Smooth muscle cell (in vitro differentiated cells): Measurements from ENCODE around the gene ZNF469. TPM values are rescaled to one million over a fixed set of nuclear protein-coding genes. Genes with fewer than 3 reads are reported as not detected.

Source experiments
- DNase-seq: peaks from one replicate; lab custom pipeline; 2025; ENCODE audit not compliant: unreplicated experiment; lab: John Stamatoyannopoulos, UW
- H2AFZ ChIP-seq: fragments of 200-600 bp; sonication (generic); 2 replicates; pipeline ENCODE4 v1.6.0; 2016; ENCODE audit warnings: antibody characterized with exemption, low read depth, mild to moderate bottlenecking
- H3F3A ChIP-seq: fragments of 200-600 bp; sonication (generic); 2 replicates; pipeline ENCODE4 v1.6.0; 2017; ENCODE audit warnings: antibody characterized with exemption, low read depth
- H3K27ac ChIP-seq: fragments of 200-600 bp; sonication (generic); 2 replicates; pipeline ENCODE4 v1.5.1; 2016; ENCODE audit warnings: low read depth, mild to moderate bottlenecking
- H3K27me3 ChIP-seq: fragments of 200-600 bp; sonication (generic); 2 replicates; pipeline ENCODE4 v1.6.1; 2016; ENCODE audit warnings: low read depth, mild to moderate bottlenecking
- H3K36me3 ChIP-seq: fragments of 200-600 bp; sonication (generic); 2 replicates; pipeline ENCODE4 v1.5.1; 2016; ENCODE audit warnings: low read depth
- H3K4me1 ChIP-seq: fragments of 200-600 bp; sonication (generic); 2 replicates; pipeline ENCODE4 v1.5.1; 2016; ENCODE audit warnings: low read depth
- H3K4me2 ChIP-seq: fragments of 200-600 bp; sonication (generic); 2 replicates; pipeline ENCODE4 v1.6.0; 2016; ENCODE audit warnings: mild to moderate bottlenecking
- H3K4me3 ChIP-seq: fragments of 200-600 bp; sonication (generic); 2 replicates; pipeline ENCODE4 v1.5.1; 2016; ENCODE audit warnings: mild to moderate bottlenecking
- H3K79me2 ChIP-seq: fragments of 200-600 bp; sonication (generic); 2 replicates; pipeline ENCODE4 v1.6.0; 2016; ENCODE audit warnings: low read depth, mild to moderate bottlenecking
- H3K9ac ChIP-seq: fragments of 200-600 bp; sonication (generic); 2 replicates; pipeline ENCODE4 v1.6.0; 2016; ENCODE audit warnings: low read depth
- H3K9me3 ChIP-seq: fragments of 200-600 bp; sonication (generic); replicated peaks from 2 replicates; pipeline ENCODE4 v1.5.1; 2016; ENCODE audit warnings: low read depth
- H4K20me1 ChIP-seq: fragments of 200-600 bp; sonication (generic); 2 replicates; pipeline ENCODE4 v1.6.0; 2016; ENCODE audit warnings: low read depth
- CTCF ChIP-seq: fragments of 200-600 bp; sonication (generic); IDR thresholded peaks from 2 replicates; pipeline ENCODE4 v1.5.1; 2017; ENCODE audit warnings: borderline replicate concordance, mild to moderate bottlenecking, antibody characterized with exemption; ENCODE audit not compliant: insufficient read depth, poor library complexity, severe bottlenecking
- WGBS: methylation state at CpG from one replicate; pipeline ENCODE4 v1.1.7; 2016; ENCODE audit warnings: low lambda C conversion rate; 5-methylcytosine and 5-hydroxymethylcytosine counted together
- polyA plus RNA-seq: library from polyadenylated mRNA; unstranded; fragments of >200 nt; fragmentation: Nextera tagmentation; extraction: Ambion mirVana; gene quantifications from 2 replicates; pipeline ENCODE4 v1.2.1, GENCODE V29; 2016
- total RNA-seq: library from RNA; depleted of rRNA; stranded (reverse); fragments of >200 nt; gene quantifications from 2 replicates; pipeline ENCODE4 v1.2.3, GENCODE V29; 2014

The ZNF469 gene
- total and polyA plus RNA-seq, 2 experiments from 2014 or later: 5.0 to 6.2 TPM

GRCh38 chr16:88354229-88355092 lies 28.3 kb upstream of the ZNF469 start:
- no peak overlapping the region for H3K4me3 ChIP-seq
- 97% methylated on average over 33 of the region's 33 CpGs for WGBS
- H3F3A ChIP-seq: no peaks in the 10 kb centered on the region
- no peaks in the 10 kb centered on the region for H3K36me3 ChIP-seq
- no peaks in the 10 kb centered on the region for H4K20me1 ChIP-seq
- no peak for DNase-seq
- TF ChIP-seq CTCF: no peak
- no peaks in the 10 kb centered on the region for H3K27me3 ChIP-seq
- H3K4me2 ChIP-seq: no peak overlapping the region
- no peak overlapping the region for H3K9ac ChIP-seq
- H3K4me1 ChIP-seq: no peaks in the 10 kb centered on the region
- H3K79me2 ChIP-seq: no peaks in the 10 kb centered on the region
- H3K27ac ChIP-seq: no peak overlapping the region
- H2AFZ ChIP-seq: no peak overlapping the region
- no peaks in the 10 kb centered on the region for H3K9me3 ChIP-seq

GRCh38 chr16:88355093-88355388 lies 27.7 kb upstream of the ZNF469 start:
- Histone ChIP-seq H3K27me3 (no peaks in the 10 kb centered on the region), H3K9ac (no peak overlapping the region), H3K36me3 (no peaks in the 10 kb centered on the region), H3K4me1 (no peaks in the 10 kb centered on the region), H2AFZ (no peak overlapping the region), H3K27ac (no peak overlapping the region), H4K20me1 (no peaks in the 10 kb centered on the region), H3K79me2 (no peaks in the 10 kb centered on the region), H3K4me2 (no peak overlapping the region), H3K9me3 (no peaks in the 10 kb centered on the region), H3F3A (no peaks in the 10 kb centered on the region), H3K4me3 (no peak overlapping the region)
- no peak for DNase-seq
- 85% methylated on average over 6 of the region's 6 CpGs for WGBS
- TF ChIP-seq CTCF: no peak

- H2AFZ ChIP-seq: no peak overlapping the region
- H3K27ac ChIP-seq: no peak overlapping the region
- DNase-seq: no peak
- no peaks in the 10 kb centered on the region for H3K79me2 ChIP-seq
- no peaks in the 10 kb centered on the region for H3F3A ChIP-seq
- no peaks in the 10 kb centered on the region for H3K36me3 ChIP-seq
- H3K4me1 ChIP-seq: no peaks in the 10 kb centered on the region
- 96% methylated on average over 28 of the region's 28 CpGs for WGBS
- H3K4me3 ChIP-seq: no peak overlapping the region
- H3K9ac ChIP-seq: no peak overlapping the region
- no peaks in the 10 kb centered on the region for H3K27me3 ChIP-seq
- H3K4me2 ChIP-seq: no peak overlapping the region
- TF ChIP-seq CTCF: no peak
- no peaks in the 10 kb centered on the region for H4K20me1 ChIP-seq
- no peaks in the 10 kb centered on the region for H3K9me3 ChIP-seq
Measured at GRCh38 chr16:88355389-88356123, 27.2 kb upstream of the ZNF469 start.
